NCI-H1048 (cell line): ENCODE measurements around the gene NWD2.

ENCODE experiments used
- DNase-seq: peaks from one replicate; lab custom pipeline; 2025; lab: John Stamatoyannopoulos, UW

NWD2 gene

GRCh38 chr4:37279894-37280592, 35.5 kb downstream of the NWD2 start:
- DNase-seq, result no peak

- DNase-seq, result no peak
Measured at GRCh38 chr4:37299468-37299867, 54.9 kb downstream of the NWD2 start.

GRCh38 chr4:37304612-37305011, 60.1 kb downstream of the NWD2 start:
- DNase-seq, result no peak

- DNase-seq, result no peak
Measured at GRCh38 chr4:37305984-37306383, 61.4 kb downstream of the NWD2 start.

- DNase-seq, result no peak
Measured at GRCh38 chr4:37317104-37317643, 72.6 kb downstream of the NWD2 start.

- DNase-seq, result no peak
Measured at GRCh38 chr4:37320513-37321235, 76.1 kb downstream of the NWD2 start.

- DNase-seq, result no peak
Measured at GRCh38 chr4:37322122-37322521, 77.6 kb downstream of the NWD2 start.

- DNase-seq, result no peak
Measured at GRCh38 chr4:37324546-37324945, 80.0 kb downstream of the NWD2 start.

- DNase-seq, result no peak
Measured at GRCh38 chr4:37326852-37327251, 82.3 kb downstream of the NWD2 start.

GRCh38 chr4:37338972-37339371, 94.4 kb downstream of the NWD2 start:
- no peak for DNase-seq

GRCh38 chr4:37358748-37359147, 114.2 kb downstream of the NWD2 start:
- no peak for DNase-seq

- no peak for DNase-seq
Measured at GRCh38 chr4:37359261-37359660, 114.7 kb downstream of the NWD2 start.

GRCh38 chr4:37365888-37366287, 121.3 kb downstream of the NWD2 start:
- DNase-seq, result no peak

GRCh38 chr4:37367901-37368300, 123.4 kb downstream of the NWD2 start:
- no peak for DNase-seq

GRCh38 chr4:37370052-37370451, 125.5 kb downstream of the NWD2 start:
- no peak for DNase-seq

GRCh38 chr4:37381040-37381668, 136.6 kb downstream of the NWD2 start:
- no peak for DNase-seq

GRCh38 chr4:37383579-37384229, 139.2 kb downstream of the NWD2 start:
- DNase-seq, result peak; percentile 2

GRCh38 chr4:37385424-37385823, 140.9 kb downstream of the NWD2 start:
- no peak for DNase-seq

GRCh38 chr4:37388681-37389365, 144.3 kb downstream of the NWD2 start:
- DNase-seq, result no peak

- DNase-seq, result no peak
Measured at GRCh38 chr4:37389366-37389765, 144.8 kb downstream of the NWD2 start.

GRCh38 chr4:37389967-37390580, 145.5 kb downstream of the NWD2 start:
- DNase-seq, result peak; percentile 40
